ENCODE results near the gene ARMS2. TPM values are rescaled to one million over a fixed set of nuclear protein-coding genes. Genes with fewer than 3 reads are reported as not detected.

Gene ARMS2
- total RNA-seq, 2 donors from 2014 or later: not detected

GRCh38 chr10:122424059-122424458 lies 30.4 kb upstream of the ARMS2 start:
- peaks cover 32% of the 10 kb centered on the region for H3K36me3 ChIP-seq
- no peaks in the 10 kb centered on the region for H3K27me3 ChIP-seq
- peaks cover 0 to 30% of the 10 kb centered on the region in 2 donors for H3K4me1 ChIP-seq
- no peak for DNase-seq (ENCODE audit: low spot score)
- no peak overlapping the region for H3K27ac ChIP-seq
- no peak overlapping the region for H3K4me3 ChIP-seq
- no peak for TF ChIP-seq CTCF (IDR thresholded peaks at IDR 0.05)
- no peaks in the 10 kb centered on the region for H3K9me3 ChIP-seq

GRCh38 chr10:122426829-122427228 lies 27.6 kb upstream of the ARMS2 start:
- peaks cover 0 to 5% of the 10 kb centered on the region in 2 donors for H3K4me1 ChIP-seq
- peaks cover 40% of the 10 kb centered on the region for H3K36me3 ChIP-seq
- no peak overlapping the region for H3K27ac ChIP-seq
- no peak for TF ChIP-seq CTCF (IDR thresholded peaks at IDR 0.05)
- no peaks in the 10 kb centered on the region for H3K9me3 ChIP-seq
- no peaks in the 10 kb centered on the region for H3K27me3 ChIP-seq
- no peak overlapping the region for H3K4me3 ChIP-seq
- DNase-seq (ENCODE audit: low spot score): no peak

GRCh38 chr10:122427280-122427679 lies 27.2 kb upstream of the ARMS2 start:
- Histone ChIP-seq H3K36me3 (peaks cover 40% of the 10 kb centered on the region), H3K4me1 (peaks cover 0 to under 1% of the 10 kb centered on the region in 2 donors)

GRCh38 chr10:122435212-122435827 lies 19.1 kb upstream of the ARMS2 start:
- H3K27ac ChIP-seq: no peak overlapping the region
- H3K36me3 ChIP-seq: peaks cover 7% of the 10 kb centered on the region
- no peaks in the 10 kb centered on the region for H3K27me3 ChIP-seq
- H3K9me3 ChIP-seq: peaks cover 0 to 11% of the 10 kb centered on the region in 2 donors
- no peak overlapping the region for H3K4me3 ChIP-seq
- H3K4me1 ChIP-seq: no peaks in the 10 kb centered on the region
- no peak for DNase-seq (ENCODE audit: low spot score)
- peak; percentile 56 to 76 for TF ChIP-seq CTCF (IDR thresholded peaks at IDR 0.05)

More at GRCh38 chr10:122427280-122427679, 27.2 kb upstream of the ARMS2 start:
- TF ChIP-seq CTCF (IDR thresholded peaks at IDR 0.05): no peak
- no peaks in the 10 kb centered on the region for H3K9me3 ChIP-seq
- no peaks in the 10 kb centered on the region for H3K27me3 ChIP-seq
- H3K4me3 ChIP-seq: no peak overlapping the region
- no peak for DNase-seq (ENCODE audit: low spot score)
- no peak overlapping the region for H3K27ac ChIP-seq

GRCh38 chr10:122441961-122442360 lies 12.5 kb upstream of the ARMS2 start:
- TF ChIP-seq CTCF (IDR thresholded peaks at IDR 0.05): no peak
- H3K4me1 ChIP-seq: peaks cover 0 to 3% of the 10 kb centered on the region in 2 donors
- H3K27ac ChIP-seq: no peak overlapping the region
- no peak overlapping the region for H3K4me3 ChIP-seq
- H3K9me3 ChIP-seq: peaks cover 0 to 11% of the 10 kb centered on the region in 2 donors
- no peaks in the 10 kb centered on the region for H3K27me3 ChIP-seq
- H3K36me3 ChIP-seq: no peaks in the 10 kb centered on the region
- no peak for DNase-seq (ENCODE audit: low spot score)

GRCh38 chr10:122445469-122445868 lies 9.0 kb upstream of the ARMS2 start:
- no peaks in the 10 kb centered on the region for H3K27me3 ChIP-seq
- H3K27ac ChIP-seq: no peak overlapping the region
- DNase-seq (ENCODE audit: low spot score): no peak
- peaks cover 0 to 11% of the 10 kb centered on the region in 2 donors for H3K4me1 ChIP-seq
- no peaks in the 10 kb centered on the region for H3K9me3 ChIP-seq
- H3K4me3 ChIP-seq: no peak overlapping the region
- no peak for TF ChIP-seq CTCF (IDR thresholded peaks at IDR 0.05)
- no peaks in the 10 kb centered on the region for H3K36me3 ChIP-seq

Data from right atrium auricular region (tissue), 2 donors.